ENCODE measurements around the gene DSCAML1. TPM values are rescaled to one million over a fixed set of nuclear protein-coding genes. Genes with fewer than 3 reads are reported as not detected.
A peak's percentile ranks its signal among the peaks of the same experiment; 100 is the strongest.

Gene DSCAML1
- total and polyA plus RNA-seq, 10 of the 15 experiments (the other 5 are each of a cell fraction or from before 2014, with no cell fraction given): 0.03 to 0.18 (median 0.06) TPM; not detected in 1

GRCh38 chr11:117814766-117815261 lies 17.8 kb upstream of the DSCAML1 start (continued):
- peak in 1 of 2 experiments; percentile 65; a peak in 1 of 4 replicates for TF ChIP-seq ETV6 (conservative IDR thresholded peaks at IDR 0.05 in 1 of 2, IDR thresholded peaks at IDR 0.05 in 1 of 2; ENCODE audit: borderline replicate concordance in 1 of 2, low read depth in 1 of 2)
- TF ChIP-seq PRDM15 (CRISPR knock-in tag; IDR thresholded peaks at IDR 0.05): no peak
- no peak for TF ChIP-seq MYC (IDR thresholded peaks at IDR 0.05; ENCODE audit: insufficient read depth, insufficient read length, insufficient replicate concordance, low read length, severe bottlenecking)
- no peak; the same call in 2 of the 3 replicates for TF ChIP-seq POU2F2 (IDR thresholded peaks at IDR 0.05; ENCODE audit: borderline replicate concordance, low read depth, low read length)
- TF ChIP-seq SUPT20H (IDR thresholded peaks at IDR 0.05; ENCODE audit: borderline replicate concordance, control insufficient read depth, low read depth, low read length): no peak
- TF ChIP-seq NFYA (IDR thresholded peaks at IDR 0.05; ENCODE audit: borderline replicate concordance, low read depth, low read length): no peak
- peak; percentile 37 for TF ChIP-seq ATF7 (IDR thresholded peaks at IDR 0.05; ENCODE audit: low read depth)
- TF ChIP-seq ZNF687 (IDR thresholded peaks at IDR 0.05): peak; percentile 95
- TF ChIP-seq E2F4 (IDR thresholded peaks at IDR 0.05; ENCODE audit: low read depth, low read length): no peak
- no peak for TF ChIP-seq TCF3 (IDR thresholded peaks at IDR 0.05; ENCODE audit: borderline replicate concordance, insufficient read depth, low read depth, low read length)
- TF ChIP-seq MAX (IDR thresholded peaks at IDR 0.05; ENCODE audit: low read depth, low read length): peak; percentile 48; the same call in 1 of the 2 replicates
- TF ChIP-seq HDAC6 (IDR thresholded peaks at IDR 0.05; ENCODE audit: unreplicated experiment): no peak
- peak; percentile 74; the same call in 1 of the 2 replicates for TF ChIP-seq STAT3 (IDR thresholded peaks at IDR 0.05; ENCODE audit: low read depth, low read length)
- TF ChIP-seq MEF2A (IDR thresholded peaks at IDR 0.05; ENCODE audit: insufficient read depth, low read depth, low read length): 0 out of 2 replicates have a peak, but pooled peaks have one; percentile 26
- no peak for TF ChIP-seq SRF (IDR thresholded peaks at IDR 0.05; ENCODE audit: low read depth in 2 of 2, low read length in 2 of 2)
- TF ChIP-seq SMC3 (IDR thresholded peaks at IDR 0.05; ENCODE audit: borderline replicate concordance, low read length): peak; percentile 9; the same call in 1 of the 2 replicates
- TF ChIP-seq FOS (IDR thresholded peaks at IDR 0.05; ENCODE audit: borderline replicate concordance, extremely low read depth, insufficient read length): no peak
- TF ChIP-seq TARDBP (IDR thresholded peaks at IDR 0.05; ENCODE audit: borderline replicate concordance): no peak
- no peak for TF ChIP-seq CHD1 (IDR thresholded peaks at IDR 0.05; ENCODE audit: low read depth, low read length)

Data from GM12878 (cell line).